Fibroblast of gingiva (primary cell): Measurements from ENCODE around the gene ITCH.
"Not testable (repeated sequence)": the region's sequence is repeated elsewhere in the genome, so short reads cannot be mapped to it uniquely, and the experiment has no call there.

Experiments
- DNase-seq: peaks from one replicate; pipeline ENCODE4 v3.0.0-alpha.2; 2011; ENCODE audit warnings: low read depth

ITCH gene

DNA sequence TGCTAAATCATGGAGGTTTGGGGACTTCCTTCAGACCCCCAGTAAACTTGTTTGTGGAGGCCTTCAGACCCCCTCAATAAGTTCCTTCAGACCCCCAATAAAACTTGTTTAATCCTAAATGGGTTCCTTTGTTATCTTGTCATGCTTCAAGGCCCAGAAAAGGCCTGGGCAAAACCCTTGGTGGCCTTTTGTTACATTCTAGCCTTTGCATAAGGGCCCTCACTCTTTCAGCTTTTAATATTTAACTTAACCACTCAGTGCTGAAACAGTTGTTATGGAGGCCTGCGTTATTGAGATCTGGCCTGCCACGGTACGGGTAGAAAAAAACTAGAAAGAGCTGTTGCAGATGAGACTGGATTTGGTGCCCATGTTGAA is 148.8 kb downstream of the ITCH start:
- no peak for DNase-seq

- no peak for DNase-seq
These were observed 149.3 kb downstream of the ITCH start for GRCh38 chr20:34512266-34512954.

GRCh38 chr20:34512955-34513419 is 149.9 kb downstream of the ITCH start:
- no peak for DNase-seq

DNA sequence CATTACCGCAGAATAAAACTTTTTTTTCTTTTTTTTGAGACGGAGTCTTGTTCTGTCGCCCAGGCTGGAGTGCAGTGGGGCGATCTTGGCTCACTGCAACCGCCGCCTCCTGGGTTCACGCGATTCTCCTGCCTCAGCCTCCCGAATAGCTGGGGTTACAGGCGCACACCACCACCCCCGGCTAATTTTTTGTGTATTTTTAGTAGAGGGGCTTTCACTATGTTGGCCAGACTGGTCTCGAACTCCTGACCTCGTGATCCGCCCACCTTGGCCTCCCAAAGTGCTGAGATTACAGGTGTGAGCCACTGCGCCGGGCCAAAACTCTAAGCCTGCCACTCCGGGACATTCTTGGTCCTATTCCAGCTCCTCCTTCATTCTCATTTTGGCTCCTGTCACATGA is 151.0 kb downstream of the ITCH start:
- not testable (repeated sequence) for DNase-seq

- DNase-seq = no peak
These were observed 151.9 kb downstream of the ITCH start for GRCh38 chr20:34514897-34515483.

GRCh38 chr20:34515484-34516246 is 152.6 kb downstream of the ITCH start:
- peak; percentile 33 for DNase-seq

- peak; percentile 95 for DNase-seq
These were observed 153.4 kb downstream of the ITCH start, which contains the start of gene DYNLRB1 for GRCh38 chr20:34516247-34517113. TSS of gene DYNLRB1 (plus strand) at chr20:34516422. CDS start at chr20:34516459, 37 bp downstream.

GRCh38 chr20:34517114-34517505 is 154.0 kb downstream of the ITCH start:
- DNase-seq = no peak

GRCh38 chr20:34518863-34519262 is 155.8 kb downstream of the ITCH start:
- not testable (repeated sequence) for DNase-seq

DNA sequence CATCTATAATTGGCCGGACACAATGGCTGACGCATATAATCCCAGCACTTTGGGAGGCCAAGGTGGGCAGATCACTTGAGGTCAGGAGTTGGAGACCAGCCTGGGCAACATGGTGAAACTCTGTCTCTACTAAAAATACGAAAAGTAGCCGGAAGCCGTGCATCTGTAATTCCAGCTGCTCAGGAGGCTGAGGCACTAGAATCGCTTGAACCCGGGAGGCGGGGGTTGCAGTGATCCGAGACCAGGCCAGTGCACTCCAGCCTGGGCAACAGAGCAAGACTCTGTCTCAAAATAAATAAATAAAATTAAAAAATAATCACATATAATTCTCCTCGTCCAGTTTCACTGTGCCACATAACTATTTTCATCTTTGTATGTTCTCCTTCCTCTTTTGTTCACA is 156.8 kb downstream of the ITCH start:
- DNase-seq = not testable (repeated sequence)

GRCh38 chr20:34522969-34523871 is 160.1 kb downstream of the ITCH start:
- peak; percentile 75 for DNase-seq

DNA sequence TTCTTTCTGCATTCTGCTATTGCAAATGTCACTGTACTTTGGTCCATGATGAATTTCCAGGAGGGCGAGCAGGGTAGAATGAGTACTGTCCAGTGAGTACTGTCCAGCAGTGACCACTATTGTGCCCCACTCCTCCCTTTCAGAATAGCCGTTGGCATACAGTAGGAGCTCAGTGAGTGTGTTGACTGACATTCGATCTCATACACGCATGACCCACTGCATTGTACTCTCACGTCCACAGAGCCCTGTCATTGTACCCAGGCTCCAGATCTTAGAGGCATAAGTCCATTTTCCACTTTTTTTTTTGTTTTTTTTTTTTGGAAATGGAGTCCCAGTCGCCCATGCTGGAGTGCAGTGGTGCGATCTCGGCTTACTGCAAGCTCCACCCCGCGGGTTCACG is 161.4 kb downstream of the ITCH start:
- no peak for DNase-seq

DNA sequence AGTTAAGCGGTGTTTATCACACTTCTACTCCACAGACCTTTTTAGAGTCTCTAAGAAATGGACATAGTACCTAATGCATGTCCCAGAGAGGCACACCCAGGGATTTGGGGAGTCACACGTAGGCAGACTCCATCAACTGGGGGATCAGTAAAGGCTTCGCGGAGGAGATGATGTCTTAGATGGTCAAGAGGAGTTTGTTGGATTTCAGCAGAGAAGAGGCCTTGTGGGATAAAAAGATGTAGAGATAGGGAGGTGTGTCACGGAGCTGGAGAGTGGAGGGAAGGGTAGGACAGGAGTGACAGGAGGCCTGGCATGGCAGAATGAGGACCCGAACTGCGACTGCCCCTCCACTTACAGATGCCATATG is 162.3 kb downstream of the ITCH start:
- DNase-seq = no peak

GRCh38 chr20:34525709-34526416 is 162.8 kb downstream of the ITCH start:
- DNase-seq = peak; percentile 97

- DNase-seq = no peak
These were observed 163.4 kb downstream of the ITCH start for GRCh38 chr20:34526466-34526865.

- no peak for DNase-seq
These were observed 163.9 kb downstream of the ITCH start for GRCh38 chr20:34527016-34527415.

DNA sequence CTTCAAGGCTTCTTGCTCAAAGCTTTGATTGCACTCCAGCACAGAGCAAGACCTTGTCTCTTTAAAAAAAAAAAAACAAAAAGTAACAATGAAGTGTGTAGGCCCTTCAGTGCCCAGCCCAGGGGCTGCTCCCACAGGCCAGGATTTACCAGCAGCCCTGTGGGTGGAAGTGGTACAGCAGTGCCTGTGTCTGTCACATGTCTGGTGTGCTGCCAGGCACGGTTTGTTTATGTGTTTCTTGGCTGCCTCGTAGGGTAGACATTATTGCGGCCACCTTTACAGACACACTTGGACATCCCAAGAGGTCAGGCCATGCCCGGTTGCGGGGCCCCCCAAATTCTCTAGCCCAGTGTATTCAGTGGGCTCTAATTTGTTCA is 165.8 kb downstream of the ITCH start:
- peak; percentile 48 for DNase-seq

DNA sequence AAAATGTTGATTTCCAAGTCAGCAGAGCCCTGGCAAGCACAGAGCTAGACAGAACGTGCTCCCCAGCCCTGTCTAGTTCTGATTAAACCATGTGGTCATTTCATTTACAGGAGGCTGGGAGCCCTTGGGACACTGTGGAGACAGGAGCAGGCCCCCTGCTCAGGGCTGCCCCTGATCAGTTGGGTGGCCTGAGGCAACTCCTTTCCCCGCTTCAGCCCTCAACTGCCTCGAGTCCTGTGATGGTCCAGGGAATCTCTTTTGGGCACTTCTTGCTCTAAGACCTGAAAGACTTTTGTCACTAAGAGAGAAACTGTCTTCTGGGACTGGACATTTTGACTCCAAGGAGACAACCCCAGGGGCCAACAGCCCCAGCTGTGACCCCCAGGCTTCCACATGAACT is 166.7 kb downstream of the ITCH start:
- no peak for DNase-seq

DNA sequence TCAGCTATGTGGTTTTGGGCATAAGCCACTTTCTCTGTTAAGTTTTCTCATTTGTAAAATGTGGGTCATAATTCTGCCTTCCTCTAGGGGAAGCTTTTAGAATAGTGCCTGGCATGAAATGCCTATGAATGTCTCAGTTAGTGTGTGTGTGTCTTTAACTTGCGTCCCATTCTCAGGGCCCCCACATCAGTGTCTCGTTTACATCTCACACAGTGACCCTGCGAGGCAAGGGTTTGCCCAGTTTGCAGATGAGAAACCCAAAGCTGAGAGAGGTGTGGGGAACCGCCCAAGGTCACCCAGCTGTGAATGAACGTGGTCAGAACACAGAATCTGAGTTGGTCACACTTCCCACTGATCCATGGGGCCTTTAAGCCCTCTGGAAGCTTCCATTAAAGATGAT is 167.3 kb downstream of the ITCH start:
- no peak for DNase-seq

- DNase-seq = no peak
These were observed 168.7 kb downstream of the ITCH start for GRCh38 chr20:34531608-34532265.
